GM19025 (cell line): ENCODE data around the gene ATL2.
"Not testable (repeated sequence)": the region's sequence is repeated elsewhere in the genome, so short reads cannot be mapped to it uniquely, and the experiment has no call there.

Experiments
- ATAC-seq: cut with Tn5 transposase; IDR thresholded peaks from one replicate; pipeline ENCODE4 v1.9.1; 2021; ENCODE audit warnings: mild to moderate bottlenecking, low read depth, moderate library complexity; ENCODE audit not compliant: unreplicated experiment

Gene ATL2

DNA sequence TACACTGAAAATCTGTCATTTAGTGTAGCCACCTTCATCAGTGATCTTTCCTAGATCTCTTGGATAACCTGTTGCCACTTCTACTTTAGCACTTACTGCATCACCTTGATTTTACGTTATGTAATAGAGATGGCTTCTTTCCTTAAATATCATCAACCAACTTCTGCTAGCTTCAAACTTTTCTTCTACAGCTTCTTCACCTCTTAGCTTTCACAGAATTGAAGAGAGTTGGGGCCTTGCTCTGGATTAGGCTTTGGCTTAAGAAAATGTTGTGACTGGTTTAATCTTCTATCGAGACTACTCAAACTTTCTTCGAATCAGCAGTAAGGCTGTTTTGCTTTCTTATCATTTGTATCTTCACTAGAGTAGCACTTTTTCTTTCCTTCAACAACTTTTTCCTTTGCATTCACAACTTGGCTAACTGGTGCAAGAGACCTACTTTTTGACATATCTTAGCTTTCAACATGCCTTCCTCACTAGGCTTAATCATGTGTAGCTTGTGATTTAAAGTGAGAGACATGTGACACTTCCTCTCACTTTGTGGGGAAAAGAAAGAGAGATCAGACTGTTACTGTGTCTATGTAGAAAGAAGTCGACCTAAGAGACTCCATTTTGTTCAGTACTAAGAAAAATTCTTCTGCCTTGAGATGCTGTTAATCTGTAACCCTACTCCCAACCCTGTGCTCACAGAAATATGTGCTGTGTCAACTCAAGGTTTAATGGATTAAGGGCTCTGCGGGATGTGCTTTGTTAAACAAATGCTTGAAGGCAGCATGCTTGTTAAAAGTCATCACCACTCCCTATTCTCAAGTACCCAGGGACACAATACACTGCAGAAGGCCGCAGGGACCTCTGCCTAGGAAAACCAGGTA, 99.6 kb downstream of the ATL2 start:
- ATAC-seq = no peak

DNA sequence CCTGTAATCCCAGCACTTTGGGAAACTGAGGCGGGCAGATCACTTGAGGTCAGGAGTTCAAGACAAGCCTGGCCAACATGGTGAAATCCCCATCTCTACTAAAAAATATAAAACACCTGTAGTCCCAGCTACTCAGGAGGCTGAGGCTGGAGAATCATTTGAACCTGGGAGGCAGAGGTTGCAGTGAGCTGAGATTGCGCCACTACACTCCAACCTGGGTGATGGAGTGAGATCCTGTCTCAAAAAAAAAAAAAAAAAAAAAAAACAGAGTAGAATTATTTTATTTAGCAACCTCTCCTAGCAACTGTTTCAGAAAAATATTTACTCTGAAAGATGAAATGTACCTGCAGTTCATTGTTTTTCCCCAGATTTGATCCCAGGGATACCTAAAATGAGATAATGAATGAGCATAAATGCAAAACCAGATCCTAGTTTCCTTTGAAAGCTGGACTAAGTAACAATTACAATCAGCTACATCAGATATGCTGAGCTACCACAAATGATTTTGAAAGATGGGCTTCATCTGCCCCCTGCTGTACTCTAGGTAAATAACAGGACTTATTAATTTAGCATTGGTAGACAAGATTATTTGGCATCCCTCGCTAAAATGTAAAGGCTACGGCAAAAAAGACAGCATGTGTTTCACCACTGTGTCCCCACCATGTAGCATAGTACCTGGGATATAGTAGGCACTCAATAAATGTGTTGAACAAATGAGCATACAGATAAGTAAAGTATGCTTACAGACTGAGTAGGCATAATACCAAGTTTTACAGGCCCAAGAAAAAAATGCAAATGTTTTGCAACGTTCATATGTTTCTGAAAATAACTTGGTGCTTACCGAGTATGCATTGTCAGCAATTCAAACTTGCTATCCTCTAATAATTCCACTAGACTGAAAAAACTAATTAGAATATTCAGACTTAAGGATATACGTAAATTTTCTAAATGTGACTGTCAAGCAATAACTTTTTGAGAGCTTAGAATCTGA, 102.5 kb downstream of the ATL2 start:
- no peak for ATAC-seq

DNA sequence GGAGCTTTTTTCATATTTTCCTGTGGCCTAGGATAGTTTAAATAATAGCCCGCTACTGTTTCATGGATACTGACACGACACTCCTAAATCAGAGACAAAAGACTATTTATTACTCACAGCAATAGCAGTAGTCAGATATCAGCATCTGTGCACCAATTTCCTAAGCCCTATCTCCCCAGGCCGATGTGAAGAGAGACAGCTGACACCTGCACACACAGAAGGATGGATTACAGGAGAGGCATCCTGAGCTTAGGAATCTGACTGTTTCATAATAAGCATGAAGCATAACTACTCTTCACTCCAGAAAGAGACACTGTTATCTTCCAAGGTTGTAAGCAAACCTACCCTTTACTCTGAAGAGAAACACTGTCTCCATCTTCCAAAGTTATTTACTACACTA, 105.4 kb downstream of the ATL2 start:
- no peak for ATAC-seq

DNA sequence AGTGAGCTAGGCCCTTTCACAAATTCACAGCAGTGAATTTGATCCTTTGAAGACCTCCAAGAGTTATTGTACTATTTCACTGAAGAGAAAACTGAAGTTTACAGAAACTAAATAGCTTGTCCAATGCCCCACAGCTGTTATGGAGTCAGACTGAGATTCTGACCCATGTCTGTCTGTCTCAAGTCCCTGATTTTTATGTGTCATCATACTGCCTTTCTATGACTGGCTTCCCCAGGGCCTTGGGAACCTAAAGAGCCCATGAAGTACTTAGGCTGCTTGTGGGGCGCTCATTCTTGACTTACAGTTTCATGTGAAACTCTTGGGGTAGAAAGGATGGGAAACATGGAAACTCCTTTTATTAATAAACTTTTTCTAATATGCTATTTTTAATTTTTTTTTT, 107.7 kb downstream of the ATL2 start:
- no peak for ATAC-seq

DNA sequence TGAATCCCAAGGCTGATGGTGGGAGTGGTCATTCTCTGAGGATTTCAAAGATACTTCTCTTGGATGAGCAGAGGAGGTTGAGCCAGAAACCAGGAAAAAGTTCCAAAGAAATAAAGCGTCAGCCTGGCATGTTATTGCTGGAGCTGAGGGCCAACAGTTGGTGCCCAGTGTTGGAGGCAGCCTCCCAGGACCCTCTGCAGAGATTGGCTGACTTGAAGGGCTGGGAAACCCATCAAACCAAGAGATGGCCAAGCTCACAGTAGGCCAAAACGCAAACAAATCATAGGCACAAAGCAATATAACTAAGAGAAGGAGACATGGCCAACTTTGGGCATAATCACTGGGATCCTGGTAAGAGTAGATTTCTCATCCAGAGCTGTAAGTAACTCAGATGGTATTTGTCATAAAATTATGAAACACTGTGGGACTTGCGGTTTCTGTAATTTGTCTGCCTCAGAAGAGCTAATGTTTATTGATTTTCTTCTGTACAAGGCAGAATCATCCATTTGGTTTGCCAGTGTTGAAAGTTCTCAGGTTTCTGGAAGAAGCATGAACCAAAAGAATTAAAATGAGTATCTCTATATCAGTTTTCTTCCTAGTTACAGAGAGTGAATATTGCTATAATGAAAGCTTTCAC, 108.3 kb downstream of the ATL2 start:
- no peak for ATAC-seq

DNA sequence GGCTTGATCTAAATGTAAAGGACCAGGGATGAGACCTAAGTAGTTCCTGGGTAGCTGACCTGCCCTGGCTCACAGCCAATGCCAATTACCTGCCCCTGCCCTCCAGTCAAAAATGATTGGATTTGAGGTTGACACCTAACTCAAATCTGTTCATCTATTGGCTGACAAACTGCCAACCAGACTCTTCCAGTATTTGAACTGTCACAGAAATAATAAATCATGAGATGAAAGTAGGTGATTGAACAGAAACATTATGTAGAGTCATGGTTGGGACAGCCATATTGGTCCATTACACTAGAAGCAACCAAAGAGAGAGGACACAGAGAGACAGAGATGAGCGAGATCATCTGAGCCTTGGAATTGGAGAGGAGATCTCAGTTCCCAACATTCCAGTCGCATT, 109.1 kb downstream of the ATL2 start:
- no peak for ATAC-seq

DNA sequence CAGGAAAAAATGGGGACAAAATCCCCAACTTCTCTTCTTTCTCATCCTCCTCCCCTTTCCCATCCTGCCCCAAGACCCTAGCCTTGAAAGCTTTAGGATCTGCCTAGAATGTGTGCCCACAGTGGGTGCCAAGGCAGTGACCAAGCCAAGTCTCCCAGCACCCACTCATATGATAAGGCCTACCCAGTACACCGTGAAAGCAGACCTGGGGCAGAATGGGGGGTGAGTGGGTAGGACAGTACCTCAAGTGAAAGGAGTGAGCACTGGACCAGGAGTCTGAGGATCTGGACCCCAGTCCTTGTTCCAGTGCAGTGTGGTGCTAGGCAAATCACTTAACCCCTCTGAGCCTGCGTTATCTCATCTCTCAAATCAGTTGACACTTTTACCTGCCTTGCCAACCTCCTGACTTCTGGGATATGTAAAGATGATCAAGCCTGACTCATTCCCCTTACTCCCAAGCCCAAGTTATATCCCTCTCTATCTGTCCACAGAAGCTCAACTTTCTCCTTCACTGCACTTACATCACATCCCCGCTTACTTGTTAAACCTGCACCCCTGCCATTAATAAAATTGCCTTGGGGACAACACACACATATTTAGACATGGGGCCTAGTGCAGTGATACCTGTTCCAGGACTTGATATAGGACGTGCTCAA, 109.7 kb downstream of the ATL2 start:
- ATAC-seq = no peak

DNA sequence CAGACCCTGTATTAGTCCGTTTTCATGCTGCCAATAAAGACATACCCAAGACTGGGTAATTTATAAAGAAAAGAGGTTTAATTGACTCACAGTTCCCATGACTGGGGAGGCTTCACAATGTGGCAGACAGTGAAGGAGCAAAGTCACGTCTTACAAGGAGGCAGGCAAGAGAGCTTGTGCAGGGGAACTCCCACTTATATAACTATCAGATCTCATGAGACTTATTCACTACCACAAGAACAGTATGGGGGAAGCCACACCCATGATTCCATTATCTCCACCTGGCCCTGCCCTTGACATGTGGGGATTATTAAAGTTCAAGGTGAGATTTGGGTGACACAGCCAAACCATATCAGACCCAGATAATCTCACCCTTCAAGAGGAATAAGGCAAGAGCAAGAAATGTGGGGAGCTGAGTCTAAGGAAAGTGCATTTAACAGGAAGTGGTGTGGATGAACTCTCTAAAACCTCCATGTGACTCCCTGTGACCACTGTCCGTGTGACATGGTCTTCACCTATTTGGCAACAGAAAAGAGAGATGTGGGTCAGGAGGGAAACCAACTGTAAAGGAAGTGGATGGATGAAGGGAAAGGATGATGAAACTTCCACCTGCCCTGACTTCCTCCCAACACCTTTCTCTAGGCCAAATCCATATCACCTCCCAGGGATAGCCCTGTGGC, 110.6 kb downstream of the ATL2 start:
- ATAC-seq = no peak

DNA sequence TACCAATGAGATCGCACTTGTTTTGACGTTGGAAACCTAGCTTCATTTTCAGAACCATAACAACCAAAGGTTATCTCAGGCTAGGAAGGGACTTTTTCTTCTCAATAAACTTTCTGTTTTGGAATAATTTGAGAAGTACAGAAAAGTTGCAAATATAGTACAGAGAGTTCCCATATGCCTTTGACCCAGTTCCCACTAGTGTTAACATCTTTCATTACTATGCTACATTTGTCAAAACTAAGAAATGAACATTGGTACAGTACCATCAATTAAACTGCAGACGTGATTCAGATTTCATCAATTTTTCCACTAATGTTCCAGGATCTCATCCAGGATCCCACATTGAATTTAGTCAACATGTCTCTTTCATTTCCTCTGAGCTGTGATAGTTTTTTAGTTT, 111.6 kb downstream of the ATL2 start:
- ATAC-seq = no peak

DNA sequence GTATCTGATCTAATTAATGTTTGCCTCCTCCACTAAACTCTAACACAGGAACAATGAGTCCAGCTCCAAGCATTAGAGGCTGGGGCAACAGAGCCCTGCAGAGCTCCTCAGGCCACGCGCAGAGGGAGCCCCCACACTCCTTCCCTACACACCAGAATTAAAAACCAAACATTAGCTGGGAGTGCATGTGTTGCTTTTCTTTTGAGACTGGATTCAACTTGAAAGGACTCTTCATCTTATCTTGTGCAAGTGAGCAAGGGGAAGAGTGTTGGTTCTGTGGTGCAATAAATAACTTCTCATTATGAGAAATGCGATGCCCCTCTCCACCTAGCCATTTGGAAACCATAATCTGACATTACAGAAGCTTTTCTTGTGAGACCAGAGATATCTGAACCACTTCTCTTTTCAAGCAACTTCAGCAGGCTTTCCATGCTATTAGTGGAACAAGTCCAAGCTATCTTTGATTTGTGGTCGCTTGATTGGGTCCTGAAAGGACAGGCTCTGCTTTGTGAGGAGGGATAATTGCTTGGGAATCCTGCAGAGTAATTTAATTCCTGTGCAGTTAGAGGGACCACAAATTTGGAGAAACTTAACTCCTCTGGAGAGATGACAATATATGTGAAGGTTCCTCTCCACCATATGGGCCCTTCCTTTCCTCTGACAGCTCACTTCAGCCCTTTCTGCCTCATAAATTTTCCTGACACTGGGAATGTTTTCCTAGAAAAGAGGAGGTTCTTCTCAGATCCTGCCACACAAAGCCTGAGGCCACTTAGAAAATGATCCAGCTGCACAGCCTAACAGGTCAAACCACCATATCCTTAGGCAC, 112.5 kb downstream of the ATL2 start:
- no peak for ATAC-seq

DNA sequence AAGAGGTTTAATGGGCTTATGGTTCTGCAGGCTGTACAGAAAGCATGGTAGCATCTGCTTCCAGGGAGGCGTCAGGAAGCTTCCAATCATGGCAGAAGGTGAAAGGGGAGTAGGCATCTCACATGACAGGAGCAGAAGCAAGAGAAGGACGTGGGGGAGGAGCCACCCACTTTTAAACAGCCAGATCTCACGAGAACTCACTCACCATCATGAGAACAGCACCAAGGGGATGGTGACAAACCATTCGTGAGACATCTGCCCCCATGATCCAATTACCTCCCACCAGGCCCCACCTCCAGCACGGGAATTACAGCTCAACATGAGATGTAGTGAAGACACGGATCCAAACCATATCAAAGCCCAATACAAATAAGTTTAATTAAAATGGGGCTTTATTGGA, 113.8 kb downstream of the ATL2 start:
- no peak for ATAC-seq

DNA sequence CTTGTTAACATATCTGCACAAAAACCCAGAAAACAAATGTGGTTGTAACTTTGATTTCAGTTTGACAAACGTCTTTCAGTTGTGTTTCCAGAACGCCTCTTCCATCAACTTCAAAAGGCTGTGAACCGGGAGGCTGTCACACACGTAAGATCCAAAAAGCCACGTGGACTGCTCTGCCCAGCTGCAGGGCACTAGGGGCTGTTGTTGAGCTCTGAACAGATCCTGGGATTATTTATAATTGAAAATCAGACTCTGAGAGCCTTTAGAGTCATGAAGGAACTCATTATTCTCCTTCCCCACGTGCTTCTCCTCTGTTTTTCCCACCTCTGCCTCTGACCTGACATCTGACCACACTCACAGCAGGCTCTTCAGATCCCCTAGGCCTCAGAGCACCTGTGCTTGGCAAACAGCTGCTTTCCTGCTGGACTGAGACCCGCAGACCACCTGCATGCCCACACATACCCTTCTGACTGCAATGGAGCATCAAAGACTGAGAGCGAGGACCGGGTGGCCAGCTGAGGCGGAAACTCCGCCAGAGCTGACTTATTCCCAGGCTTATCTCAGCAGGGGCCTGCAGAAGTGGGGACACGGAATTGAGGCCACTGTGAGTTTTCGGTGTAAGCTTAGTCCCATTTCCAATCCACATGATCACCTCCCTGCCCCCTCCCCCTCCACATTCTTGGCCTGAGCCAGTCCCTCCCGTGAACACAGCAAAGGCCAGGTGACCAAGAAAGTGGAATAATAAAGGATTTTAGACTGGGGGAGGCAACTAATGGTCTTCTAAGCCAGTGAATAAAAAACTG, 114.8 kb downstream of the ATL2 start:
- ATAC-seq = peak; percentile 55

DNA sequence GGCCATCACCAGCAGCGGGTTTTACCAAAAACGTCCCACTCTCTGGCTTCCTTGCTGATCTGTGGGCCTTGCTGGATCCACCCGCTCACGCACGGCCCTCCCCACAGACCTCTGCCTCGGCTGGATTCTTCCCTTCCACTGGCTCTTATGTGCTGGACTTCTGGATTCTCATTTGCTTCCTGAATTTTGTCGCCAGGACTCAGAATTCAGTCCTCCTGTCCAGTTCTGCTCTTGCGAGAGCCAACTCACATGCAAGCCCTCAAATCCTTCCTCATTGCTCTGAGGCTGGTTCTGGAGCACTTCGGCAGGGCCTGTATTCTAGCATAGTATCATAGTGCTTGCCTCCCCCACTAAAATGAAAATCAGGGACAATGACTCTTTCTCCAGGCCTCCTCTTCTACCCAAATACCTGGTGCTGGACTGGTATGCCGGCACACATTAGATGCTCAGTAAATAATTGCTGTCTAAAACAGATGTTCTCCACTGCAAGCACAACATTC, 115.5 kb downstream of the ATL2 start:
- no peak for ATAC-seq

DNA sequence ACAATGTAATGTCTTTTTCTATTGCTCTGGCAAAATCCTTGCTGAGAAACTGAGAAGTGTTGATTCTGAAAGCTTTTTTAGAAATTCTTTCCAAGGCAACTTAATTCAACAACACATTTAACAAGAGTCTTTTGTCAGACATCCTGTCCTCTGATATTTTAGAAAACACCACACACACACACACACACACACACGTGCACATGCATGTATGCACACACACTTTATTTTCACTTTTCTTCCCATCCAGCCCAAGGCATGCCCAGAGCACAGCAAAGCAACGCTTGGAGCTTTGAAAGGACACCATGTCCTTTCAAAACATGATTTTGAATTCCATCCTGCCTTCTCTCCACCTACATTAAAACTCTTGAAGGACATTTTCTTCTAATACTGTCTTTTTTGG, 116.1 kb downstream of the ATL2 start:
- ATAC-seq = no peak

DNA sequence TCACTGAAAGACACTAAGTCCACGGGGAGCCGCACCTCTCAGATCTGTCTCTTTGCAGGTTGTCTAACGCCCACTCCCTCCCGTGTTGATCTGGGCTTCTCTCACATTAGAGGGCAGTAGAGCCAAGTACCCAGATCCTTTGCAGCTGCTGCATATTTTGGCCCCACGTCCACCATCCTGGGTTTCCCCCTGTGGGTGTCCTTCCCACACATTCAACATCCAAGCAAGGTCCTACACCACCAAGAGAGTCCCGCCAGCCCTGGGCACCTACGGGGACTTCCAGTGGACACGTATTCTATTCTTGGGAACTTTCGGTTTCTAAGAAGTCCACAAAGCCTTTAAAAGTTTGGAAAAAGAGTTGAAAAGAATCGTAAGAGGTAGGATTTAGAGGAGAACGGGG, 116.6 kb downstream of the ATL2 start:
- ATAC-seq = no peak

DNA sequence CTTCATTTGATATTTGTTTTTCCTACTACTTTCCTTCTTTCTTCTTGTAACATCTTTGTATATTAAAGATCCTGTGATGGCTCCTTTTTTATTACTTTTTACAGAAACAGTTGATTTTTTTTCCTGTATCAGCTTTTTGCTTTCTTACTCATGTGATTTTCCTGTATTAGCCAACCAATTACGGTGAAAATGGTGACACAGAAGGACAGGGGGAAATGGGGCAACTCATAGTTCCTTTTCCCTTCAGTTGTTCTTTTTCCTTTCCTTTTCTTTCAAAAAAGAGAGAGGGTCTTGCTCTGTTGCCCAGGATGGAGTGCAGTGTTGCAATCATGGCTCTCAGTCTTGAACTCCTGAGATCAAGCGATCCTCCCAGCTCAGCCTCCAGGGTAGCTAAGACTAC, 117.8 kb downstream of the ATL2 start:
- no peak for ATAC-seq

DNA sequence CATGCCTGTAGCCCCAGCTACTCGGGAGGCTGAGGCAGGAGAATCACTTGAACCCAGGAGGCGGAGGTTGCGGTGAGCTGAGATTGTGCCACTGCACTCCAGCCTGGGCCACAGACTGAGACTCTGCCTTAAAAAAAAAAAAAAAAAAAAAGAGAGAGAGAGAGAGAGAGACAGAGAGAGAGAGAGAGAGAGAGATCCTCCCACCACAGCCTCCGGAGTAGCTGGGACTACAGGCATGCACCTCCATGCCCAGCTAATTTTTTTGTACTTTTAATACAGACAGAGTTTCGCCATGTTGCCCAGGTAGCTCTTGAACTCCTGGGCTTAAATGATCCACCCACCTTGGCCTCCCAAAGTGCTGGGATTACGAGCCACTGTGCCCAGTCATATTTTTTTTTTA, 119.4 kb downstream of the ATL2 start:
- not testable (repeated sequence) for ATAC-seq

DNA sequence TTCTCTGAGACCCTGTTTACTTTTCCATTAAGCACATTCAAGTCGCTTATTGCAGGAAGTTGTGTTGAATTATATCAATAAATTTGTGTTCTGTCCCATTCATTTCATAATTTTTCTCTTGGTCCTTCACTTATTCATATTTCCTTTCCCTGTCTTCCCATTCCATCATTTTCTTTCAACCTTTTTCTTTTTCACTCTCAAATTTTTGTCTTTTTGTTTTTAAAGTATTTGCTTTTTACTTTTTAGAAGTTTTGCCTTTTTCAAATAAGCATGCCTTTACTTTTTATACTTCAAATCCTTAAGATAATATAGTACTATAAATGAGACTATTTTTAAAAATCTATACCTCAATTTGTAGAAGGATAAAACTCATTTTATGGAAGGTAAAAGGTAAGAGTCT, 120.5 kb downstream of the ATL2 start:
- no peak for ATAC-seq
